ENCODE data around the gene RNF31. TPM values are rescaled to one million over a fixed set of nuclear protein-coding genes. Genes with fewer than 3 reads are reported as not detected.

Gene RNF31
- total and polyA plus RNA-seq, 2 donors (not counting 1 experiment from before 2014, with no cell fraction given): 69.8 to 103 TPM

DNA sequence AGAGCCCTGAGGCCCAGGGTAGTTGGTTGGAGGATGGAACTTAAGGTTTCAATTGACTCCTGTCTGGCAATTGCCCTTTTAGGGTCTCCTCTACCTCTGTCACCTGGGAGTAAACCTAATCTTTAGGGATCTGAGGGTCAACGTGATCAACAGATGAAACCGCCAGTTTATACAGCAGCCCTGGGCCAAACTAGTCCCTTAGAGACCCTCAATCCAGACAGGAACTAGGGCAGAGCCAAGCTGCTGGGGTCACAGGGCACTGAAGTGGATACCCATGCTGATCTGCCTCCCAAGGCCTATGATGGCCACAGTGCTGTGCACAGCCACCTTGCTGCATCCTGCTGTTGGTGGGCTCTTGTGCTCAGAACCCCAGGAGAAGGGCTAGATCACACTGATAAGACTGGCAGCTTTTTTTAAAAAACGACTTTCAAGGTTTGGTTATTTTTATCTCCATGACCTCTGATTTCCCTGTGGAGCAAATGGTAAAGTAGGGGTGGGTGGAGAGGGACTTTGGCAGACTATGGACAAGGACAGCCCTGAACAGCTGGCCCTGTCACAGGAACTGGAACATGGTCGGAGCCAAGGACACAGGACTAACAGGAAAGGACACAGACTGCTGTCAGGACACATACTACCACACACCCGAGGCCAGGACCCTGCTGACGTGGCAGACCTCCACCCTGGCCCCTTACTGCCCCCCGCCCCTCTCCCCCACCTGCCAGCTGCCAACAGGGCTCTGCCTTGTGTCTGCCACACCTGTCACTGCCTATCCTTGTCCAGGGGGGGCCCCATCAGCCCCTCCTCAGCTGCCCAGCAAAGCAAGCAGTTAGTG lies 16.4 kb upstream of the RNF31 start:
- Mint-ChIP-seq H3K4me1 (peaks cover 28% of the 10 kb centered on the region), H3K9me3 (ENCODE audit: insufficient read depth) (no peaks in the 10 kb centered on the region), H3K4me3 (no peak overlapping the region), H3K27ac (no peak overlapping the region), H3K27me3 (no peaks in the 10 kb centered on the region)
- intact Hi-C loops (cut with micrococcal nuclease): no loop called here
- DNase-seq (no peak), ATAC-seq (ENCODE audit: low read depth) (no peak)
- H3K9ac ChIP-seq (ENCODE audit: low read length): no peak overlapping the region
- no peaks in the 10 kb centered on the region for H3K9me3 ChIP-seq (ENCODE audit: control extremely low read depth in 1 of 3, control insufficient read depth in 2 of 3, insufficient read depth in 1 of 3, low read length in 2 of 3)
- 93% methylated on average over 3 of the region's 7 CpGs for WGBS (ENCODE audit: insufficient coverage)
- no peak overlapping the region for H3K27ac ChIP-seq (ENCODE audit: low read length in 2 of 2)
- ChIA-PET CTCF (no interaction called here), POLR2A (no interaction called here)
- H4K20me1 ChIP-seq (ENCODE audit: control insufficient read depth, insufficient read depth, low read length, poor library complexity, severe bottlenecking): no peaks in the 10 kb centered on the region
- H3K4me1 ChIP-seq (ENCODE audit: control insufficient read depth in 2 of 2, insufficient read depth in 2 of 2, low read length in 2 of 2): peaks cover 25 to 26% of the 10 kb centered on the region in 2 donors
- TF ChIP-seq EZH2 (IDR thresholded peaks at IDR 0.05; ENCODE audit: borderline replicate concordance, insufficient read depth, low read depth, low read length, poor library complexity, severe bottlenecking): no peak
- TF ChIP-seq, protein P1, sequence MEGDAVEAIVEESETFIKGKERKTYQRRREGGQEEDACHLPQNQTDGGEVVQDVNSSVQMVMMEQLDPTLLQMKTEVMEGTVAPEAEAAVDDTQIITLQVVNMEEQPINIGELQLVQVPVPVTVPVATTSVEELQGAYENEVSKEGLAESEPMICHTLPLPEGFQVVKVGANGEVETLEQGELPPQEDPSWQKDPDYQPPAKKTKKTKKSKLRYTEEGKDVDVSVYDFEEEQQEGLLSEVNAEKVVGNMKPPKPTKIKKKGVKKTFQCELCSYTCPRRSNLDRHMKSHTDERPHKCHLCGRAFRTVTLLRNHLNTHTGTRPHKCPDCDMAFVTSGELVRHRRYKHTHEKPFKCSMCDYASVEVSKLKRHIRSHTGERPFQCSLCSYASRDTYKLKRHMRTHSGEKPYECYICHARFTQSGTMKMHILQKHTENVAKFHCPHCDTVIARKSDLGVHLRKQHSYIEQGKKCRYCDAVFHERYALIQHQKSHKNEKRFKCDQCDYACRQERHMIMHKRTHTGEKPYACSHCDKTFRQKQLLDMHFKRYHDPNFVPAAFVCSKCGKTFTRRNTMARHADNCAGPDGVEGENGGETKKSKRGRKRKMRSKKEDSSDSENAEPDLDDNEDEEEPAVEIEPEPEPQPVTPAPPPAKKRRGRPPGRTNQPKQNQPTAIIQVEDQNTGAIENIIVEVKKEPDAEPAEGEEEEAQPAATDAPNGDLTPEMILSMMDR (IDR thresholded peaks at IDR 0.05): no peak
- H3K4me3 ChIP-seq (ENCODE audit: control extremely low read depth in 1 of 5, extremely low read depth in 1 of 5, insufficient read depth in 1 of 5, low read depth in 2 of 5, low read length in 4 of 5): no peak overlapping the region
- peaks cover 13% of the 10 kb centered on the region for H3K79me2 ChIP-seq (ENCODE audit: control insufficient read depth, insufficient read depth, low read length)
- no peak overlapping the region for H2AFZ ChIP-seq (ENCODE audit: insufficient read depth, low read depth, low read length, poor library complexity, severe bottlenecking)
- H3K27me3 ChIP-seq (replicated peaks in 1 of 4; ENCODE audit: control extremely low read depth in 1 of 4, control insufficient read depth in 3 of 4, insufficient read depth in 4 of 4, low read length in 3 of 4): no peaks in the 10 kb centered on the region
- H3K36me3 ChIP-seq (replicated peaks in 1 of 2; ENCODE audit: control extremely low read depth in 1 of 2, control insufficient read depth in 1 of 2, extremely low read depth in 1 of 2, insufficient read depth in 2 of 2, low read length in 1 of 2): no peaks in the 10 kb centered on the region
- no peak overlapping the region for H3K4me2 ChIP-seq (replicated peaks; ENCODE audit: low read depth, low read length, poor library complexity, severe bottlenecking)

DNA sequence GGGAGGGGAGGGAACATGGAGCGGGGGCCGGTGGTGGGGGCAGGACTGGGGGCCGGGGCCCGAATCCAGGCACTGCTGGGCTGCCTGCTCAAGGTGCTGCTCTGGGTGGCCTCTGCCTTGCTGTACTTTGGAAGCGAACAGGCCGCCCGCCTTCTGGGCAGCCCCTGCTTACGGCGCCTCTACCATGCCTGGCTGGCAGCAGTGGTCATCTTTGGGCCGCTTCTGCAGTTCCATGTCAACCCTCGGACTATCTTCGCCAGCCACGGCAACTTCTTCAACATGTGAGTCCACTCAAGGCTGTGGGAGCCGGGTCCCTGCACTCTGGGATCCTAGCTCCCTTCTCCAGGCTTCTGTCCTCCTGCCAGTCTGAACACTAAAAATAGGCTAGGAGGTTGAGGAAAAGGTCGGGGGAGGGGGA lies 15.7 kb upstream of the RNF31 start:
- peaks cover 30% of the 10 kb centered on the region for H3K4me1 Mint-ChIP-seq
- 94% methylated on average over 14 of the region's 15 CpGs for WGBS (ENCODE audit: insufficient coverage)
- no peak overlapping the region for H3K4me3 ChIP-seq (ENCODE audit: control extremely low read depth in 1 of 5, extremely low read depth in 1 of 5, insufficient read depth in 1 of 5, low read depth in 2 of 5, low read length in 4 of 5)
- TF ChIP-seq, protein P1 (IDR thresholded peaks at IDR 0.05): no peak
- TF ChIP-seq EZH2 (IDR thresholded peaks at IDR 0.05; ENCODE audit: borderline replicate concordance, insufficient read depth, low read depth, low read length, poor library complexity, severe bottlenecking): no peak
- H2AFZ ChIP-seq (ENCODE audit: insufficient read depth, low read depth, low read length, poor library complexity, severe bottlenecking): no peak overlapping the region
- no peak overlapping the region for H3K27ac Mint-ChIP-seq
- peaks cover 15% of the 10 kb centered on the region for H3K79me2 ChIP-seq (ENCODE audit: control insufficient read depth, insufficient read depth, low read length)
- H3K36me3 ChIP-seq (replicated peaks in 1 of 2; ENCODE audit: control extremely low read depth in 1 of 2, control insufficient read depth in 1 of 2, extremely low read depth in 1 of 2, insufficient read depth in 2 of 2, low read length in 1 of 2): no peaks in the 10 kb centered on the region
- ChIA-PET CTCF (no interaction called here), POLR2A (no interaction called here)
- H3K9me3 Mint-ChIP-seq (ENCODE audit: insufficient read depth): no peaks in the 10 kb centered on the region
- intact Hi-C loops (cut with micrococcal nuclease): no loop called here
- no peaks in the 10 kb centered on the region for H3K9me3 ChIP-seq (ENCODE audit: control extremely low read depth in 1 of 3, control insufficient read depth in 2 of 3, insufficient read depth in 1 of 3, low read length in 2 of 3)
- peaks cover 27 to 28% of the 10 kb centered on the region in 2 donors for H3K4me1 ChIP-seq (ENCODE audit: control insufficient read depth in 2 of 2, insufficient read depth in 2 of 2, low read length in 2 of 2)
- DNase-seq: no peak
- no peak overlapping the region for H3K4me3 Mint-ChIP-seq
- no peak overlapping the region for H3K27ac ChIP-seq (ENCODE audit: low read length in 2 of 2)
- ATAC-seq (ENCODE audit: low read depth): no peak
- H3K9ac ChIP-seq (ENCODE audit: low read length): no peak overlapping the region
- H4K20me1 ChIP-seq (ENCODE audit: control insufficient read depth, insufficient read depth, low read length, poor library complexity, severe bottlenecking): peaks cover 1% of the 10 kb centered on the region
- H3K27me3 Mint-ChIP-seq: no peaks in the 10 kb centered on the region
- H3K27me3 ChIP-seq (replicated peaks in 1 of 4; ENCODE audit: control extremely low read depth in 1 of 4, control insufficient read depth in 3 of 4, insufficient read depth in 4 of 4, low read length in 3 of 4): no peaks in the 10 kb centered on the region
- no peak overlapping the region for H3K4me2 ChIP-seq (replicated peaks; ENCODE audit: low read depth, low read length, poor library complexity, severe bottlenecking)
